Fibroblast of the aortic adventitia (primary cell): ENCODE data around the gene SIM2. TPM values are rescaled to one million over a fixed set of nuclear protein-coding genes. Genes with fewer than 3 reads are reported as not detected.

Experiments
- DNase-seq: peaks from one replicate; pipeline ENCODE4 v3.0.0-alpha.2; 2010; ENCODE audit warnings: low read depth
- H3K4me3 ChIP-seq: 2 replicates; pipeline ENCODE4 v1.5.1; 2011; ENCODE audit warnings: low read depth, mild to moderate bottlenecking, control low read depth, low read length, moderate library complexity
- total RNA-seq: library from RNA; depleted of rRNA; stranded (reverse); fragments of >200 nt; gene quantifications from 2 replicates; pipeline ENCODE4 v1.2.3, GENCODE V29; 2012; ENCODE audit warnings: low replicate concordance
- TF ChIP-seq, protein P1 (sequence below): IDR thresholded peaks from 2 replicates; pipeline ENCODE4 v1.5.1; 2011; ENCODE audit warnings: mild to moderate bottlenecking, low read length, control low read depth, inconsistent platforms; ENCODE audit not compliant: insufficient read depth

The SIM2 gene
- total RNA-seq, 1 donor, result 0.18 TPM

DNA sequence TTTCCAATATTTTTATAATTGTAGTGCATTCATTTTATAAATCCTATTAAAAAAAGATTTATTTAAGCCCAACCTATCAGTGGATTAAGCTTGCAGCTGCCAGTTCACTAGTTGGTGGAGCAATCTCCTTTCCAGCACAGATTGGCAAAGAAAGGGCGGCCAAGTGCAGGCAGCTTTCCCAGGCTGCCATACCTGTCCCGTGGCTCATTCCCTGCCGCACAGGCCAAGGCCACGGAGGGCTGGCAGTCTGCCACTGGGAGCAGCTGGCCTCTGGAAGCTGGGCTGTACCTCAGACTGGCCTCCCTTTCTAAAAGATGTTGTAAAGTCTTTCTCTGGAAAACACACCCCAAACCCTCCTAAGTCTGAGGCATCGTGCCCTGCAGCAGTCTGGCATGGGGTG, 74.2 kb downstream of the SIM2 start:
- DNase-seq, result peak; percentile 87
- no peak overlapping the region for H3K4me3 ChIP-seq
- TF ChIP-seq, protein P1, sequence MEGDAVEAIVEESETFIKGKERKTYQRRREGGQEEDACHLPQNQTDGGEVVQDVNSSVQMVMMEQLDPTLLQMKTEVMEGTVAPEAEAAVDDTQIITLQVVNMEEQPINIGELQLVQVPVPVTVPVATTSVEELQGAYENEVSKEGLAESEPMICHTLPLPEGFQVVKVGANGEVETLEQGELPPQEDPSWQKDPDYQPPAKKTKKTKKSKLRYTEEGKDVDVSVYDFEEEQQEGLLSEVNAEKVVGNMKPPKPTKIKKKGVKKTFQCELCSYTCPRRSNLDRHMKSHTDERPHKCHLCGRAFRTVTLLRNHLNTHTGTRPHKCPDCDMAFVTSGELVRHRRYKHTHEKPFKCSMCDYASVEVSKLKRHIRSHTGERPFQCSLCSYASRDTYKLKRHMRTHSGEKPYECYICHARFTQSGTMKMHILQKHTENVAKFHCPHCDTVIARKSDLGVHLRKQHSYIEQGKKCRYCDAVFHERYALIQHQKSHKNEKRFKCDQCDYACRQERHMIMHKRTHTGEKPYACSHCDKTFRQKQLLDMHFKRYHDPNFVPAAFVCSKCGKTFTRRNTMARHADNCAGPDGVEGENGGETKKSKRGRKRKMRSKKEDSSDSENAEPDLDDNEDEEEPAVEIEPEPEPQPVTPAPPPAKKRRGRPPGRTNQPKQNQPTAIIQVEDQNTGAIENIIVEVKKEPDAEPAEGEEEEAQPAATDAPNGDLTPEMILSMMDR, result no peak

DNA sequence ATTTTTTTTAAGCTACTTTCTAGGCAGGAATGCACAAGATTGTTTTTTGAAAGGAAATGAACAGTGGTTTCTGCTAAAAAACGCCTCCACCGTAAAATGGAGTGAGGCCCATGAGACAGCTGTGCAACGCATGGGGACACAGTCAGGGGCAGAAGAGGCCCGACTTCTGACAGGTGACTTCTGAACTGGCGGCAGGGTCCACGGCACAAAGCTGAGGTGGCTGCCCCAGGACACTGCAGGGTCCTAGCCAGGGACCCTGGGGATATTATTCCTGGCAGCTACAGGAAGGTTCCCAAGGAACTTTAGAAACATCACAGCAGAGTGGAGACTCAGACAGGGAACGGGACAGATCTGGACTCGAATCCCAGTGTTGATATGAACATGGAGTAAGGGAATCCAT, 75.1 kb downstream of the SIM2 start:
- no peak for DNase-seq
- TF ChIP-seq, protein P1, result no peak

DNA sequence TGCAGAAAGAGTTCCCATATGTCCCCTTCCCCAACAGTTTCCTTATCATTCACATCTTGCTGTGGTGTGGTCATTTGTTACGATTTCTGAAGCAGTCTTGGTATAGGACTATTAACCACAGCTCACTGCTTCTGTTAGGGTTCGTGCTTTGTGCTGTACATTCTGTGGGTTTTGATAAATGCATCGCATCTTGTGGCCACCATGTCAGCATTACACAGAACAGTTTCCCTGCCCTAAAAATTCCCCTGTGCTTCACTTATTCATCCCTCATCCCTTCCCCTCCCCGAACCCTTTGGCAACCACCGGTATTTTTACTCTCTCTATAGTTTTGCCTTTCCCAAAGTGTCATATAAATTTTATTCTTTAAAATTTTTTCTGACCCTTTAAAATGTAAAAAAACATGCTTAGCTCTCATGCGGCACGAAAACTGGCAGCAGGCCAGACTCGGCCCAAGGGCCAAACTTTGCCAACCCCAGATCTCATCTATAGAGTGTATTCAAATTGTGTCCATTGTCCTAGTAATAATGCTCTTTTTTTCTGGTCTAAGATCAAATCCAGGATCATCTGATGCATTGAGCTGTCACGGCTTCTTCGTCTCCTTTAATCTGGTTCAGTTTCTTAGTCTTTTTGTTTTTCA, 78.2 kb downstream of the SIM2 start:
- no peak for DNase-seq
- TF ChIP-seq, protein P1, result no peak
- H3K4me3 ChIP-seq, result no peak overlapping the region

More for the DNA sequence above, 75.1 kb downstream of the SIM2 start:
- H3K4me3 ChIP-seq, result no peak overlapping the region

DNA sequence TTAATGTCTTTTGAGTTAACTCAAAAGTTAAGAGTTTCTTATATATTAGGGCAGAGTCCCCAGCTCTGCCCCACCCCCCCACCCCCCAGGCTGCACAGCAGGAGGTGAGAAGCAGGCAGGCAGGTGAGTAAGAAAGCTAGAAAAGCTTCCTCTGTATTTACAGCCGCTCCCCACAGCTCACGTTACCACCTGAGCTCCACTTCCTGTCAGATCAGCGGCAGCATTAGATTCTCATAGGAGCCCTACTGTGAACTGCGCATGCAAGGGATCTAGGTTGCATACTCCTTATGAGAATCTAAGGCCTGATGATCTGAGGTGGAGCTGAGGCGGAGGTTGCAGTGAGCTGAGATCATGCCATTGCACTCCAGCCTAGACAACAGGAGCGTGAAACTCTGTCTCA, 81.9 kb downstream of the SIM2 start:
- H3K4me3 ChIP-seq, result no peak overlapping the region
- TF ChIP-seq, protein P1, result no peak
- no peak for DNase-seq

DNA sequence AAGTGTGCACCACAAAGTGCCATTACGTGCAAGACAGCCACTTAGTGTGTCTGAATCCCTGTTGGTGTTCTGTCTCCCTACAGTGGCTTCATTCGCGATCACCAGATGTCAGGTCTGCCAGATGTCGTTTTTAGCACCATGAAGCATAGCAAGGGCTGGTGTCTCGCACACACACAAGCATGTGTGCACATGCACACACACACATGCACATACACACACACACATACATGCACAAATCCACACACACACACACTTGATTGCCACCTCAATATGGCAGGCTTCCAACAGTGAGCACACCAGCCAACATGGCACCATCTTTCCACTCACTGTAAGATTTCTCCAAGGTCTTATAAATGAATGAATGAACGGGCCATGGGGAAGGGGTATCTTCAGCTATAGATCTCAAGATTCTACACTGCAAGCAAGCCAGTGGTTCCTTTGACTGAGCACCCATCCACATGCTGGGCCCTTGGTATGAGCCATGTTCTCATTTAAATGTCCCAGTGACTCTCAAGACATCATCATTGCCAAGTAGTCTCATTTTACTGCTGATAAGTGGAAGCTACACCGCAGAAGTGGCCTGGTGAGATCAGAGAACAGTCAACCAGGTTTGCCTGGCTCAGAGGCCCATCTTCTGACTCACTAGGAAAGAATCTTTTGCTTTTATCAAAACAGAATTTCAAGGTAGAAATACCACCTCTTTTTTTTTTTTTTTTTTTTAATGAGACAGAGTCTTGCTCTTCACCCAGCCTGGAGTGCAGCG, 84.9 kb downstream of the SIM2 start:
- H3K4me3 ChIP-seq, result no peak overlapping the region
- TF ChIP-seq, protein P1, result no peak
- peak; percentile 65 for DNase-seq

DNA sequence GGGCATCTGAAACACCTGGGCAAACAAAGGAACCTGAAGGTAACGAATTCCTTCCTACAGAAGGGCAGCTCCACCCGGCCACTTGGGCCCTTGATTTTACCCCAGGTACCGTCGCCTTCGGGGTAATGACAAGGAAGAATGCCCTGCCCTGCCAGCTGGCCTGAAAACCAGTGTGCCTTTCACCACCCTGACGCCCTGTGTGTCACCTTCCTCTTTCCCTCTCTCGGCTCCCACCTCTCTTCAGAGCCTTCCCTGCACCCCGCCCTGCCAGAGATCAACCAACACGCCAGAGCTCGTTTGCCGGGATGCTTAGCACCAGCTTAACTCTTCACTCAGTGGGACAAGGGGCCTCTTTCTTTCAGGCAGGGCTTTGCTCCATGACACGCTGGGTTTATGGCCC, 86.0 kb downstream of the SIM2 start:
- DNase-seq, result no peak
- TF ChIP-seq, protein P1, result no peak
- no peak overlapping the region for H3K4me3 ChIP-seq

DNA sequence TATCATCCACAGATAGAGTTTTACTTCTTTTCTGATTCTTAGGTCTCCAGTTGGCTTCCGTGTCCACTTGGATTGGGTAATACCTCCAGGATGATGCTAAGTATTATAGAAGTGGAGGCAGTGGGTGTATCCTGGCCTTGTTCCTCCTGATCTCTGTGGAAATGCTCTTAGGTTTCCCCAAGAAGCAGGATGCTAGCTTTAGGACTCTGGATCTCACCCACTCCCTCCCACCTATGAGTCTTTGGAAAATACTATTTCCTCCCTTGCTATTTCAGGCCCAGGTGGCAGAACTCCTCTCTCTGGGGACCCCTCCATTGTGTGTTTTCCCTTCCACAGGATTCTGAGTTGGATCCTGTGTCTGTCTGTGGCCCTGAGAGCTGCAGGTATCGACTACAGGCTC, 86.7 kb downstream of the SIM2 start:
- H3K4me3 ChIP-seq, result no peak overlapping the region
- DNase-seq, result no peak
- TF ChIP-seq, protein P1, result no peak
